K562 (cell line): ENCODE measurements around the gene AMMECR1. TPM values are rescaled to one million over a fixed set of nuclear protein-coding genes. Genes with fewer than 3 reads are reported as not detected.

Source experiments
- ASH1L ChIP-seq: fragments of 450-650 bp; IDR thresholded peaks from 2 replicates; pipeline ENCODE4 v1.6.1; 2018; ENCODE audit warnings: borderline replicate concordance, mild to moderate bottlenecking, low read depth; ENCODE audit not compliant: partially characterized antibody
- NFE2 ChIP-seq: IDR thresholded peaks from 2 replicates; pipeline ENCODE4 v1.6.1; 2014; ENCODE audit warnings: antibody characterized with exemption, low read depth
- POLR2AphosphoS5 ChIP-seq: IDR thresholded peaks from 2 replicates; pipeline ENCODE4 v1.6.1; 2011; ENCODE audit warnings: mild to moderate bottlenecking, low read depth, low read length, moderate library complexity; ENCODE audit not compliant: control insufficient read depth, insufficient read depth
- ZNF217 ChIP-seq: sonication (generic); formaldehyde crosslinking; IDR thresholded peaks from 2 replicates; pipeline ENCODE4 v1.8.0; 2022; ENCODE audit warnings: mild to moderate bottlenecking, missing genetic modification reagents
- polyA plus RNA-seq, 8 experiments: library from polyadenylated mRNA; depleted of rRNA in 4 of 8; stranded (reverse) in 5 of 8; unstranded in 3 of 8; fragments of >200 nt; fragmentation: Nextera tagmentation in 2 of 8; fragmentation: Illumina TruSeq in 1 of 8; extraction: Ambion mirVana in 2 of 8; extraction: Trizol in 1 of 8; gene quantifications; 2 replicates each; pipeline versions ENCODE4 v1.2.1 to v1.2.3, GENCODE V29; 2011 to 2014; ENCODE audit warnings: inconsistent platforms in 1 of 8, missing spikeins in 1 of 8
- total RNA-seq, 7 experiments: library from RNA; depleted of rRNA in 6 of 7; stranded (reverse); fragments of >200 nt in 6 of 7; fragmentation: Illumina TruSeq in 2 of 7; extraction: Trizol in 2 of 7; gene quantifications; 2 replicates each; pipeline versions ENCODE4 v1.2.1 to v1.2.3, GENCODE V29; 2011 to 2021; ENCODE audit warnings: low replicate concordance in 1 of 7
- TF ChIP-seq, protein P1 (sequence below): IDR thresholded peaks from 2 replicates; pipeline ENCODE4 v1.6.1; 2016; ENCODE audit warnings: missing genetic modification characterization, missing compliant biosample characterization
- TF ChIP-seq, protein P2 (sequence below): fragments of 250-450 bp; sonication (Bioruptor Pico); IDR thresholded peaks from 2 replicates; pipeline ENCODE4 v1.4.0; 2020; ENCODE audit warnings: mild to moderate bottlenecking, moderate library complexity
- TF ChIP-seq, protein P3 (sequence below): fragments of 250-450 bp; sonication (Bioruptor Pico); IDR thresholded peaks from 2 replicates; pipeline ENCODE4 v1.8.0; 2021; ENCODE audit warnings: moderate library complexity, mild to moderate bottlenecking, inconsistent platforms

AMMECR1 gene
- total and polyA plus RNA-seq, 9 of the 15 experiments (the other 6 are each of a cell fraction or from before 2014, with no cell fraction given): 13.9 to 36.7 (median 23.6) TPM

DNA sequence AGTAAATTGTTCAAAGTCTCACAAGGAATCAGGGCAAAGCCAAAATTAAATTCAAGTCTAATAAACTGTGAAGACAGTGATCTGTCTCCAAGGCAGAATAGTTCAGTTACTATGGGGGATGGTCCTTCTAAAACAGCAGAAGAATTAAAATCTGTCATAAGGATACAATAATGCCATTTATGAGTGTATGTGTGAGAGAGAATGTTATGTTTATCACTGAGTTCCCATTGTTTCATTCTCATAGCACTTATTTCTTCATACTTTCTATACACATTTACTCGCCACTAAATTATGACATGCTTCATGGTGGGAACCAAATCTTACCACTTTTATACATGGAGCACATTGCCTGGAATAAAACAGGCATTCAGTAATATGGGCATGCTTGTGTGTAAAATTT is 102.5 kb downstream of the AMMECR1 start (continued):
- TF ChIP-seq ASH1L (no peak), NFE2 (no peak), ZNF217 (no peak), POLR2AphosphoS5 (no peak)
- TF ChIP-seq, protein P1, sequence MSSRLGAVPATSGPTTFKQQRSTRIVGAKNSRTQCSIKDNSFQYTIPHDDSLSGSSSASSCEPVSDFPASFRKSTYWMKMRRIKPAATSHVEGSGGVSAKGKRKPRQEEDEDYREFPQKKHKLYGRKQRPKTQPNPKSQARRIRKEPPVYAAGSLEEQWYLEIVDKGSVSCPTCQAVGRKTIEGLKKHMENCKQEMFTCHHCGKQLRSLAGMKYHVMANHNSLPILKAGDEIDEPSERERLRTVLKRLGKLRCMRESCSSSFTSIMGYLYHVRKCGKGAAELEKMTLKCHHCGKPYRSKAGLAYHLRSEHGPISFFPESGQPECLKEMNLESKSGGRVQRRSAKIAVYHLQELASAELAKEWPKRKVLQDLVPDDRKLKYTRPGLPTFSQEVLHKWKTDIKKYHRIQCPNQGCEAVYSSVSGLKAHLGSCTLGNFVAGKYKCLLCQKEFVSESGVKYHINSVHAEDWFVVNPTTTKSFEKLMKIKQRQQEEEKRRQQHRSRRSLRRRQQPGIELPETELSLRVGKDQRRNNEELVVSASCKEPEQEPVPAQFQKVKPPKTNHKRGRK (tag): no peak
- TF ChIP-seq, protein P2, sequence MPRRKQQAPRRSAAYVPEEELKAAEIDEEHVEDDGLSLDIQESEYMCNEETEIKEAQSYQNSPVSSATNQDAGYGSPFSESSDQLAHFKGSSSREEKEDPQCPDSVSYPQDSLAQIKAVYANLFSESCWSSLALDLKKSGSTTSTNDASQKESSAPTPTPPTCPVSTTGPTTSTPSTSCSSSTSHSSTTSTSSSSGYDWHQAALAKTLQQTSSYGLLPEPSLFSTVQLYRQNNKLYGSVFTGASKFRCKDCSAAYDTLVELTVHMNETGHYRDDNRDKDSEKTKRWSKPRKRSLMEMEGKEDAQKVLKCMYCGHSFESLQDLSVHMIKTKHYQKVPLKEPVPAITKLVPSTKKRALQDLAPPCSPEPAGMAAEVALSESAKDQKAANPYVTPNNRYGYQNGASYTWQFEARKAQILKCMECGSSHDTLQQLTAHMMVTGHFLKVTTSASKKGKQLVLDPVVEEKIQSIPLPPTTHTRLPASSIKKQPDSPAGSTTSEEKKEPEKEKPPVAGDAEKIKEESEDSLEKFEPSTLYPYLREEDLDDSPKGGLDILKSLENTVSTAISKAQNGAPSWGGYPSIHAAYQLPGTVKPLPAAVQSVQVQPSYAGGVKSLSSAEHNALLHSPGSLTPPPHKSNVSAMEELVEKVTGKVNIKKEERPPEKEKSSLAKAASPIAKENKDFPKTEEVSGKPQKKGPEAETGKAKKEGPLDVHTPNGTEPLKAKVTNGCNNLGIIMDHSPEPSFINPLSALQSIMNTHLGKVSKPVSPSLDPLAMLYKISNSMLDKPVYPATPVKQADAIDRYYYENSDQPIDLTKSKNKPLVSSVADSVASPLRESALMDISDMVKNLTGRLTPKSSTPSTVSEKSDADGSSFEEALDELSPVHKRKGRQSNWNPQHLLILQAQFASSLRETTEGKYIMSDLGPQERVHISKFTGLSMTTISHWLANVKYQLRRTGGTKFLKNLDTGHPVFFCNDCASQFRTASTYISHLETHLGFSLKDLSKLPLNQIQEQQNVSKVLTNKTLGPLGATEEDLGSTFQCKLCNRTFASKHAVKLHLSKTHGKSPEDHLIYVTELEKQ (CRISPR knock-in tag): no peak
- TF ChIP-seq, protein P3, sequence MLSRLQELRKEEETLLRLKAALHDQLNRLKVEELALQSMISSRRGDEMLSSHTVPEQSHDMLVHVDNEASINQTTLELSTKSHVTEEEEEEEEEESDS (CRISPR knock-in tag): no peak
